Esophagus squamous epithelium (tissue), 5 donors: Measurements from ENCODE around the gene HBP1. TPM values are rescaled to one million over a fixed set of nuclear protein-coding genes. Genes with fewer than 3 reads are reported as not detected.

Experiments
- DNase-seq: peaks from one replicate; lab custom pipeline; 2025; lab: John Stamatoyannopoulos, UW
- H3K27ac ChIP-seq, 4 donors: fragments of 200-600 bp; sonication (generic); one replicate each; pipeline ENCODE4 v1.5.1; 2016 to 2019; ENCODE audit warnings: mild to moderate bottlenecking in 1 of 4
- H3K27me3 ChIP-seq, 4 donors: fragments of 200-600 bp; sonication (generic); 1 replicate in 3 of 4; 2 replicates in 1 of 4; pipeline versions ENCODE4 v1.5.1 to v1.6.0; 2017 to 2021; ENCODE audit warnings: antibody characterized with exemption in 1 of 4
- H3K36me3 ChIP-seq, 3 donors: fragments of 200-600 bp; sonication (generic); one replicate each; pipeline ENCODE4 v1.5.1; 2016 to 2019
- H3K4me1 ChIP-seq, 3 donors: fragments of 200-600 bp; sonication (generic); one replicate each; pipeline ENCODE4 v1.5.1; 2017 to 2019
- H3K4me3 ChIP-seq, 4 donors: fragments of 200-600 bp; sonication (generic); 1 replicate in 3 of 4; 2 replicates in 1 of 4; pipeline ENCODE4 v1.5.1; 2016 to 2019; ENCODE audit warnings: mild to moderate bottlenecking in 2 of 4, moderate library complexity in 1 of 4
- H3K9me3 ChIP-seq, 3 donors: fragments of 200-600 bp; sonication (generic); one replicate each; pipeline ENCODE4 v1.5.1; 2016 to 2019
- CTCF ChIP-seq, 6 experiments: fragments of 450-650 bp in 4 of 6; fragments of 200-600 bp in 2 of 6; sonication (generic) in 2 of 6; IDR thresholded peaks; one replicate each; pipeline ENCODE4 v1.5.1; 2016 to 2019; ENCODE audit warnings: antibody characterized with exemption in 6 of 6, mild to moderate bottlenecking in 4 of 6, moderate library complexity in 4 of 6
- POLR2A ChIP-seq, 4 donors: fragments of 450-650 bp; IDR thresholded peaks; one replicate each; pipeline ENCODE4 v1.6.1; 2017; ENCODE audit warnings: antibody characterized with exemption in 4 of 4, mild to moderate bottlenecking in 4 of 4, moderate library complexity in 3 of 4
- WGBS, 2 donors: methylation state at CpG; one replicate each; pipeline ENCODE4 v1.1.5; 2018; 5-methylcytosine and 5-hydroxymethylcytosine counted together
- intact Hi-C: fragments of 100-400 bp; cut with DNase I; formaldehyde crosslinking; loops from one replicate; pipeline ENCODE4 v1.15.0; 2022
- total RNA-seq, 4 donors: library from RNA; depleted of rRNA; stranded (reverse); fragments of >200 nt; gene quantifications; one replicate each; pipeline ENCODE4 v1.1.0, GENCODE V29; 2016
- donor health status: DM: yes; HTN: yes; CAD: no.

Gene HBP1
- 100 to 1,000 TPM in 1 of 4 donors, 10 to 100 TPM in 3; 51.5 to 108 (median 69.7) TPM for total RNA-seq

GRCh38 chr7:107168233-107169119, at the start of gene HBP1:
Gene HBP1, plus strand, starts transcription at chr7:107169003. Its CDS starts 10,891 bp downstream, at chr7:107179894.
- no peaks in the 10 kb centered on the region for H3K27me3 ChIP-seq
- H3K36me3 ChIP-seq, result peaks cover 0 to 6% (median 0%) of the 10 kb centered on the region in 3 donors
- no peaks in the 10 kb centered on the region for H3K9me3 ChIP-seq
- WGBS, 2 donors, result 0 to 1% methylated on average over 29 to 37 of the region's 44 CpGs
- TF ChIP-seq CTCF (IDR thresholded peaks at IDR 0.05) (no peak), POLR2A (IDR thresholded peaks at IDR 0.05) (peak in 3 of 4 donors; percentile 73 to 85 (median 78))
- intact Hi-C loops, result no loop called here
- H3K4me3 ChIP-seq, result peak within 1 kb of the TSS; percentile 88 to 90 (median 88)
- peak; percentile 100 for DNase-seq
- peaks cover 5 to 45% (median 20%) of the 10 kb centered on the region in 3 donors for H3K4me1 ChIP-seq
- H3K27ac ChIP-seq, result peak within 1 kb of the TSS; percentile 98 to 99 (median 98)

GRCh38 chr7:107119376-107120105, 49.3 kb upstream of the HBP1 start:
- no peaks in the 10 kb centered on the region for H3K27me3 ChIP-seq
- no peak overlapping the region for H3K27ac ChIP-seq
- no peaks in the 10 kb centered on the region for H3K36me3 ChIP-seq
- no peak overlapping the region for H3K4me3 ChIP-seq
- intact Hi-C loops, result no loop called here
- no peak for DNase-seq
- WGBS, 2 donors, result 74 to 82% methylated on average over 6 of the region's 6 CpGs
- H3K9me3 ChIP-seq, result no peaks in the 10 kb centered on the region
- peaks cover 0 to 5% (median 0%) of the 10 kb centered on the region in 3 donors for H3K4me1 ChIP-seq
- TF ChIP-seq CTCF (IDR thresholded peaks at IDR 0.05) (no peak), POLR2A (IDR thresholded peaks at IDR 0.05) (no peak)

- DNase-seq, result no peak
- Histone ChIP-seq H3K9me3 (no peaks in the 10 kb centered on the region), H3K27ac (peak overlapping the region in 3 of 4 donors; percentile 38 to 65 (median 61)), H3K27me3 (no peaks in the 10 kb centered on the region), H3K4me3 (no peak overlapping the region), H3K36me3 (no peaks in the 10 kb centered on the region), H3K4me1 (peaks cover 0 to 5% (median 0%) of the 10 kb centered on the region in 3 donors)
- TF ChIP-seq POLR2A (IDR thresholded peaks at IDR 0.05) (no peak), CTCF (IDR thresholded peaks at IDR 0.05) (no peak)
- intact Hi-C loops, result no loop called here
- WGBS, 2 donors, result 21 to 50% methylated on average over 4 of the region's 4 CpGs
Observed at GRCh38 chr7:107122486-107122911, 46.3 kb upstream of the HBP1 start.

- Histone ChIP-seq H3K27ac (peak overlapping the region in 3 of 4 donors; percentile 38 to 65 (median 61)), H3K4me1 (peaks cover 0 to 5% (median 0%) of the 10 kb centered on the region in 3 donors), H3K36me3 (no peaks in the 10 kb centered on the region), H3K27me3 (no peaks in the 10 kb centered on the region), H3K4me3 (no peak overlapping the region), H3K9me3 (no peaks in the 10 kb centered on the region)
- intact Hi-C loops, result no loop called here
- no peak for TF ChIP-seq POLR2A (IDR thresholded peaks at IDR 0.05)
- no peak for TF ChIP-seq CTCF (IDR thresholded peaks at IDR 0.05)
- 87 to 95% methylated on average over 4 of the region's 4 CpGs for WGBS, 2 donors
- no peak for DNase-seq
Observed at GRCh38 chr7:107123392-107123791, 45.4 kb upstream of the HBP1 start.
